Heart left ventricle (tissue), 13 donors: ENCODE data around the gene TMEM242.

Source experiments
- POLR2A ChIP-seq, 2 donors: fragments of 450-650 bp; IDR thresholded peaks; one replicate each; pipeline ENCODE4 v1.6.1; 2017; ENCODE audit warnings: antibody characterized with exemption in 2 of 2, mild to moderate bottlenecking in 2 of 2, moderate library complexity in 2 of 2
- TF ChIP-seq, protein P1 (sequence below), 12 donors: fragments of 200-600 bp; sonication (generic) in 4 of 12; IDR thresholded peaks; one replicate each; pipeline versions ENCODE4 v1.5.0 to v1.8.0; 2018 to 2022; ENCODE audit warnings: antibody characterized with exemption in 12 of 12, mild to moderate bottlenecking in 5 of 12
- donor health status: ischemic (EF 13 %, LVEDD 7.1; RV severe dilation, severe dysfunction).
- donor health status: DM: no; HTN: yes; CAD: no.
- donor health status: DM: no; HTN: no; CAD: no.
- donor health status: ischemic (EF 25% LVEDD 6.9; RV normal size, moderate dysfunction).
- donor health status: ischemic (EF 25% LVEDD 5.7; RV mildly dilated, moderate dysfunction).
- donor health status: ischemic (EF 35%, LVEDD 5.7; RV mildly dilated, moderate dysfunction).
- donor health status: nonischemic (EF 11% LVEDD 7.7; RV severe dilation, severe dysfunction).
- donor health status: DM: yes; HTN: yes; CAD: no.
- donor health status: PGD.
- donor health status: ischemic (EF 29% LVEDD 5.4; RV normal size, mild dysfunction).
- donor health status: nonischemic (EF 23%, LVEDD 6.1; RV moderate dilation, normal function).

DNA sequence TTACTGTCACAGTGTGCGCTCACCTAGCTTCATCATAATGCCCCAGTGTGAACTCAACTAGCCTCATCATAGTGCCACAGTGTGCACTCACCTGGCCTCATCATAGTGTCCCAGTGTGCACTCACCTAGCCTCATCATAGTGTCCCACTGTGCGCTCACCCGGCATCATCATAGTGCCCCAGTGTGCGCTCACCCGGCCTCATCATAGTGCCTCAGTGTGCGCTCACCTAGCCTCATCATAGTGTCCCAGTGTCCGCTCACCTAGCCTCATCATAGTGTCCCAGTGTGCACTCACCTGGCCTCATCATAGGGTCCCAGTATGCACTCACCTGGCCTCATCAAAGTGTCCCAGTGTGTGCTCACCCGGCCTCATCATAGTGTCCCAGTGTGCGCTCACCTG is 10.6 kb downstream of the TMEM242 start:
- TF ChIP-seq, protein P1, sequence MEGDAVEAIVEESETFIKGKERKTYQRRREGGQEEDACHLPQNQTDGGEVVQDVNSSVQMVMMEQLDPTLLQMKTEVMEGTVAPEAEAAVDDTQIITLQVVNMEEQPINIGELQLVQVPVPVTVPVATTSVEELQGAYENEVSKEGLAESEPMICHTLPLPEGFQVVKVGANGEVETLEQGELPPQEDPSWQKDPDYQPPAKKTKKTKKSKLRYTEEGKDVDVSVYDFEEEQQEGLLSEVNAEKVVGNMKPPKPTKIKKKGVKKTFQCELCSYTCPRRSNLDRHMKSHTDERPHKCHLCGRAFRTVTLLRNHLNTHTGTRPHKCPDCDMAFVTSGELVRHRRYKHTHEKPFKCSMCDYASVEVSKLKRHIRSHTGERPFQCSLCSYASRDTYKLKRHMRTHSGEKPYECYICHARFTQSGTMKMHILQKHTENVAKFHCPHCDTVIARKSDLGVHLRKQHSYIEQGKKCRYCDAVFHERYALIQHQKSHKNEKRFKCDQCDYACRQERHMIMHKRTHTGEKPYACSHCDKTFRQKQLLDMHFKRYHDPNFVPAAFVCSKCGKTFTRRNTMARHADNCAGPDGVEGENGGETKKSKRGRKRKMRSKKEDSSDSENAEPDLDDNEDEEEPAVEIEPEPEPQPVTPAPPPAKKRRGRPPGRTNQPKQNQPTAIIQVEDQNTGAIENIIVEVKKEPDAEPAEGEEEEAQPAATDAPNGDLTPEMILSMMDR (IDR thresholded peaks at IDR 0.05) = no peak
- TF ChIP-seq POLR2A (IDR thresholded peaks at IDR 0.05) = no peak
